K562 (cell line): ENCODE data around the gene CORO2A. TPM values are rescaled to one million over a fixed set of nuclear protein-coding genes. Genes with fewer than 3 reads are reported as not detected.

Source experiments
- ATAC-seq: fragments of 200-7000 bp; cut with Tn5 transposase; 3 replicates; pipeline ENCODE4 v1.9.1; 2020; ENCODE audit warnings: moderate library complexity
- BruUV-seq: library from RNA; stranded (reverse); fragments of 400-500 nt; replicated peaks from 2 replicates; lab custom pipeline; 2021; lab: Mats Ljungman, UMichigan
- CTCF ChIA-PET: fragments of 300-600 bp; formaldehyde crosslinking; extraction: SDS; loops from one replicate; lab custom pipeline; 2021; ENCODE audit warnings: low intra/inter-chr PET ratio; lab: Yijun Ruan, JAX
- POLR2A ChIA-PET: fragments of 300-600, 350-650 bp; sonication (Branson Sonifier 250); formaldehyde crosslinking; extraction: SDS; loops from one replicate; lab custom pipeline; 2021; ENCODE audit warnings: antibody characterized with exemption, inconsistent platforms; lab: Yijun Ruan, JAX
- DNase-seq, 4 experiments: peaks; one replicate each; pipeline versions ENCODE4 v3.0.0 to v3.0.0-alpha.2; 2011 to 2018; ENCODE audit warnings: low spot score in 3 of 4, mixed read lengths in 3 of 4; ENCODE audit errors: extremely low read depth in 1 of 4
- FAIRE-seq: peaks from 2 replicates; lab custom pipeline; 2011; peaks lifted over from hg19 to GRCh38; lab: Jason Lieb, UNC
- H2AFZ ChIP-seq: 2 replicates; pipeline ENCODE4 v1.6.0; 2011; ENCODE audit warnings: low read depth, low read length, control low read depth, inconsistent platforms
- H3K27ac ChIP-seq: fragments of 200-600 bp; 3 replicates; pipeline ENCODE4 v1.8.0; 2011; ENCODE audit warnings: low read depth, mild to moderate bottlenecking, control low read depth, inconsistent platforms, low read length, moderate library complexity, mixed read lengths; ENCODE audit errors: extremely low read depth
- H3K27me3 ChIP-seq, 2 experiments: fragments of 300-600 bp in 1 of 2; 2 replicates in 1 of 2; 3 replicates in 1 of 2; pipeline versions ENCODE4 v1.6.0 to v1.8.0; 2011; ENCODE audit warnings: inconsistent platforms in 2 of 2, low read length in 2 of 2, mild to moderate bottlenecking in 1 of 2, mixed read lengths in 1 of 2, moderate library complexity in 1 of 2; ENCODE audit not compliant: control insufficient read depth in 2 of 2, insufficient read depth in 2 of 2
- H3K36me3 ChIP-seq: fragments of 300-600 bp; 3 replicates; pipeline ENCODE4 v1.8.0; 2011; ENCODE audit warnings: mild to moderate bottlenecking, low read length, inconsistent platforms; ENCODE audit not compliant: control insufficient read depth, insufficient read depth
- H3K4me1 ChIP-seq, 2 experiments: fragments of 200-600 bp in 1 of 2; replicated peaks in 1 of 2; 2 replicates in 1 of 2; 3 replicates in 1 of 2; pipeline versions ENCODE4 v1.5.1 to v1.8.0; 2011; ENCODE audit warnings: inconsistent platforms in 2 of 2, low read length in 2 of 2, mild to moderate bottlenecking in 1 of 2, mixed read lengths in 1 of 2, moderate library complexity in 1 of 2; ENCODE audit not compliant: control insufficient read depth in 2 of 2, insufficient read depth in 2 of 2
- H3K4me2 ChIP-seq: 2 replicates; pipeline ENCODE4 v1.6.1; 2011; ENCODE audit warnings: low read length, control low read depth, inconsistent platforms, mixed read lengths; ENCODE audit not compliant: insufficient read depth
- H3K4me3 ChIP-seq: fragments of 200-600 bp; sonication (generic), shearing (Covaris generic); 2 replicates; pipeline ENCODE4 v1.5.1; 2016; ENCODE audit warnings: control low read depth, inconsistent platforms
- H3K79me2 ChIP-seq: fragments of 200-600 bp; 3 replicates; pipeline ENCODE4 v1.8.0; 2011; ENCODE audit warnings: low read length, inconsistent platforms; ENCODE audit not compliant: control insufficient read depth, insufficient read depth
- H3K9ac ChIP-seq, 2 experiments: 2 replicates each; pipeline versions ENCODE4 v1.6.0 to v1.6.1; 2011; ENCODE audit warnings: low read depth in 2 of 2, low read length in 2 of 2, control low read depth in 1 of 2, inconsistent platforms in 1 of 2, mild to moderate bottlenecking in 1 of 2, mixed read lengths in 1 of 2; ENCODE audit not compliant: insufficient read depth in 1 of 2
- H3K9me1 ChIP-seq: one replicate; pipeline ENCODE4 v1.6.0; 2011; ENCODE audit warnings: inconsistent platforms, mild to moderate bottlenecking, low read length, moderate library complexity; ENCODE audit not compliant: control insufficient read depth, insufficient read depth
- H3K9me3 ChIP-seq: replicated peaks from 2 replicates; pipeline ENCODE4 v1.5.1; 2011; ENCODE audit warnings: low read depth, low read length, inconsistent platforms; ENCODE audit not compliant: control insufficient read depth, insufficient read depth
- H4K20me1 ChIP-seq: replicated peaks from 2 replicates; pipeline ENCODE4 v1.6.1; 2011; ENCODE audit warnings: low read length, inconsistent platforms, mixed read lengths; ENCODE audit not compliant: control insufficient read depth, insufficient read depth
- ARHGAP35 ChIP-seq: fragments of 450-650 bp; IDR thresholded peaks from 2 replicates; pipeline ENCODE4 v1.6.1; 2018; ENCODE audit not compliant: partially characterized antibody
- KLF6 ChIP-seq: fragments of 250-450 bp; sonication (Bioruptor Pico); IDR thresholded peaks from 2 replicates; pipeline ENCODE4 v1.4.0; 2020; ENCODE audit warnings: mild to moderate bottlenecking, moderate library complexity, borderline replicate concordance
- WGBS: fragments of 100-300 bp; shearing (Covaris generic); methylation state at CpG from one replicate; pipeline ENCODE4 v1.1.6; 2016; ENCODE audit warnings: low coverage, mixed read lengths; ENCODE audit not compliant: insufficient coverage; ENCODE audit errors: missing lambda C conversion rate; 5-methylcytosine and 5-hydroxymethylcytosine counted together
- in situ Hi-C: fragments of 300-500 bp; cut with MboI; formaldehyde crosslinking; loops from 4 replicates; pipeline ENCODE4 v1.15.0; 2018; ENCODE audit warnings: inconsistent platforms, mixed read lengths
- intact Hi-C: fragments of 100-400 bp; cut with micrococcal nuclease; formaldehyde crosslinking; loops from 2 replicates; pipeline ENCODE4 v1.14.2; 2022
- polyA plus RNA-seq, 8 experiments: library from polyadenylated mRNA; depleted of rRNA in 4 of 8; stranded (reverse) in 5 of 8; unstranded in 3 of 8; fragments of >200 nt; fragmentation: Nextera tagmentation in 2 of 8; fragmentation: Illumina TruSeq in 1 of 8; extraction: Ambion mirVana in 2 of 8; extraction: Trizol in 1 of 8; gene quantifications; 2 replicates each; pipeline versions ENCODE4 v1.2.1 to v1.2.3, GENCODE V29; 2011 to 2014; ENCODE audit warnings: inconsistent platforms in 1 of 8, missing spikeins in 1 of 8
- total RNA-seq, 7 experiments: library from RNA; depleted of rRNA in 6 of 7; stranded (reverse); fragments of >200 nt in 6 of 7; fragmentation: Illumina TruSeq in 2 of 7; extraction: Trizol in 2 of 7; gene quantifications; 2 replicates each; pipeline versions ENCODE4 v1.2.1 to v1.2.3, GENCODE V29; 2011 to 2021; ENCODE audit warnings: low replicate concordance in 1 of 7
- TF ChIP-seq, protein P1 (sequence below): fragments of 450-650 bp; IDR thresholded peaks from 2 replicates; pipeline ENCODE4 v1.6.1; 2016; ENCODE audit warnings: low read depth, mild to moderate bottlenecking, moderate library complexity
- TF ChIP-seq, protein P2 (sequence below), 2 experiments: fragments of 450-650 bp; IDR thresholded peaks; 2 replicates each; pipeline ENCODE4 v1.6.1; 2016

The CORO2A gene
- total and polyA plus RNA-seq, 9 of the 15 experiments (the other 6 are each of a cell fraction or from before 2014, with no cell fraction given) = 9.5 to 26.6 (median 18.0) TPM

DNA sequence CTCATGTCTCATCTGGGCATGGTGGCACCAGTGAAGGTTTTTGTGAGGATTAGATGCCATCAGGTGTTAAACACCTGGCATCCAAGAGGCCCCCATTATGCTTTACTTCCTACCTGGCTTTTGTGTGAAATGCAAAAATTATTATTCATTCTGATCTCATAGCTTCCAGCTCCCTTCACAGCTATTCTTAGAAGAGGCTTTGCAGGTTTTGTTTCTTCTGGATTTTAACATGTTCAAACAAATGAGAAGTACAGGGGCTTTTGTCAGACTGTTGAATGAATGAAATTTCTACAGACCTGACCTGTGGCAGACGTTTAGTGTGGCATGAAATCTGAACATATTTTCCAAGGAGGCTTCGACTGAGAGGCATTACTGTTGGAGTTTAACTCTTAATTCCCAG is 14.3 kb upstream of the CORO2A start:
- DNase-seq (no peak), FAIRE-seq (no peak), ATAC-seq (no peak)
- no peaks in the 10 kb centered on the region for H3K9me1 ChIP-seq
- no peaks in the 10 kb centered on the region for H4K20me1 ChIP-seq
- no TSS peak for BruUV-seq
- no peaks in the 10 kb centered on the region for H3K27me3 ChIP-seq
- no peak overlapping the region for H3K4me3 ChIP-seq
- TF ChIP-seq ARHGAP35 = no peak
- TF ChIP-seq, protein P1, sequence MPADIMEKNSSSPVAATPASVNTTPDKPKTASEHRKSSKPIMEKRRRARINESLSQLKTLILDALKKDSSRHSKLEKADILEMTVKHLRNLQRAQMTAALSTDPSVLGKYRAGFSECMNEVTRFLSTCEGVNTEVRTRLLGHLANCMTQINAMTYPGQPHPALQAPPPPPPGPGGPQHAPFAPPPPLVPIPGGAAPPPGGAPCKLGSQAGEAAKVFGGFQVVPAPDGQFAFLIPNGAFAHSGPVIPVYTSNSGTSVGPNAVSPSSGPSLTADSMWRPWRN = no peak
- peaks cover 11 to 27% of the 10 kb centered on the region in 2 experiments; a peak in 4 of 5 replicates for H3K4me1 ChIP-seq
- in situ Hi-C loops = loop anchor here (5.0 kb wide), 2 partner anchors 56 to 89 kb away; partner anchors contain the start of gene TRIM14
- intact Hi-C loops = loop anchor here (5.0 to 10.0 kb wide), 2 partner anchors 108 to 161 kb away; no protein-coding TSS in a partner anchor
- H3K9me3 ChIP-seq = no peaks in the 10 kb centered on the region
- peak overlapping the region in 1 of 2 experiments; percentile 79; a peak in 1 of 4 replicates for H3K9ac ChIP-seq
- peaks cover 3% of the 10 kb centered on the region; the same call in 1 of the 3 replicates for H3K36me3 ChIP-seq
- no peak overlapping the region for H3K27ac ChIP-seq
- POLR2A ChIA-PET = interaction anchor here (0.7 to 1.3 kb wide), 3 partner anchors 18 to 49 kb away, joined by 3 read pairs; partner anchors contain the start of gene TBC1D2
- WGBS = 18% methylated on average over 2 of the region's 2 CpGs
- no peak overlapping the region for H3K4me2 ChIP-seq
- no peaks in the 10 kb centered on the region for H3K79me2 ChIP-seq
- H2AFZ ChIP-seq = no peak overlapping the region
- CTCF ChIA-PET = interaction anchor here (1.2 to 2.5 kb wide), 2 partner anchors 57 to 569 kb away, joined by 5 to 36 read pairs; no protein-coding TSS in a partner anchor

DNA sequence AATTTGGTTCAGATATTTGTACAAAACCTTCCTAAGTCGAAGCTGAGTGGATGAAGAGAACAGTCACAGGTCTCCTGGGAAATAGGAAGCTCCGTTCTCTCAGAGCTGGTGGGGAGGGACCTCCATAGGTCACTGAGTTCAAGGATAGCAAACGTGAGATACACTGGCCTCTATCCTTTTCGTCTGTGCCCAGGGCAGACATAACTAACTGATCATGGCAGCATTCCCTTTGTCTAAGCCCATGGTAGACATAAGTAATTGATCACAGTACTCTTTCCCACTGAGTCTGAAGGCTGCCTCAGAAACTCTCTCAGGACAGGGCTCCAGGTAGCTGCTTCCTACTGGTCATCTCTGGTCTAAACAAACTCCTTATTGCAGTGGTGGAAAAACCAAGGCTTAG is 12.3 kb upstream of the CORO2A start:
- intact Hi-C loops (loop anchor here (1.0 to 10.0 kb wide), 6 partner anchors 59 to 282 kb away; partner anchors contain the start of genes TRIM14 and TRMO), in situ Hi-C loops (loop anchor here (5.0 kb wide), 2 partner anchors 58 to 87 kb away; partner anchors contain the start of gene TRIM14)
- H3K4me3 ChIP-seq = no peak overlapping the region
- no peaks in the 10 kb centered on the region for H3K9me1 ChIP-seq
- BruUV-seq = no TSS peak
- no peaks in the 10 kb centered on the region for H3K79me2 ChIP-seq
- no peaks in the 10 kb centered on the region for H3K9me3 ChIP-seq
- FAIRE-seq = no peak
- H3K36me3 ChIP-seq = no peaks in the 10 kb centered on the region; the same call in 2 of the 3 replicates
- POLR2A ChIA-PET = interaction anchor here (1.0 kb wide), 2 partner anchors 11 to 58 kb away, joined by 3 read pairs; no protein-coding TSS in a partner anchor
- CTCF ChIA-PET = interaction anchor here (0.6 to 2.5 kb wide), 3 partner anchors 12 to 59 kb away, joined by 4 to 36 read pairs (median 4); partner anchors contain the start of gene CORO2A
- H4K20me1 ChIP-seq = no peaks in the 10 kb centered on the region
- H3K27ac ChIP-seq = no peak overlapping the region
- H3K27me3 ChIP-seq = no peaks in the 10 kb centered on the region
- no peak overlapping the region; a peak in 1 of 4 replicates for H3K9ac ChIP-seq
- 39% methylated on average over 4 of the region's 4 CpGs for WGBS
- ATAC-seq = peak; percentile 27; the same call in 2 of the 3 replicates
- DNase-seq = no peak
- H2AFZ ChIP-seq = no peak overlapping the region
- no peak overlapping the region for H3K4me2 ChIP-seq
- H3K4me1 ChIP-seq = peaks cover 11 to 28% of the 10 kb centered on the region in 2 experiments; a peak in 4 of 5 replicates
- no peak for TF ChIP-seq KLF6 (CRISPR knock-in tag)
- TF ChIP-seq, protein P2, sequence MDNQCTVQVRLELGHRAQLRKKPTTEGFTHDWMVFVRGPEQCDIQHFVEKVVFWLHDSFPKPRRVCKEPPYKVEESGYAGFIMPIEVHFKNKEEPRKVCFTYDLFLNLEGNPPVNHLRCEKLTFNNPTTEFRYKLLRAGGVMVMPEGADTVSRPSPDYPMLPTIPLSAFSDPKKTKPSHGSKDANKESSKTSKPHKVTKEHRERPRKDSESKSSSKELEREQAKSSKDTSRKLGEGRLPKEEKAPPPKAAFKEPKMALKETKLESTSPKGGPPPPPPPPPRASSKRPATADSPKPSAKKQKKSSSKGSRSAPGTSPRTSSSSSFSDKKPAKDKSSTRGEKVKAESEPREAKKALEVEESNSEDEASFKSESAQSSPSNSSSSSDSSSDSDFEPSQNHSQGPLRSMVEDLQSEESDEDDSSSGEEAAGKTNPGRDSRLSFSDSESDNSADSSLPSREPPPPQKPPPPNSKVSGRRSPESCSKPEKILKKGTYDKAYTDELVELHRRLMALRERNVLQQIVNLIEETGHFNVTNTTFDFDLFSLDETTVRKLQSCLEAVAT (IDR thresholded peaks at IDR 0.05) = peak in 1 of 2 experiments; percentile 81; a peak in 1 of 4 replicates
